ENCODE measurements around the gene PHF2.

- TF ChIP-seq CTCF (conservative IDR thresholded peaks at IDR 0.05; ENCODE audit: low read depth, low read length): no peak
- no peak for TF ChIP-seq FOS (IDR thresholded peaks at IDR 0.05; ENCODE audit: low read depth, low read length)
- no peak for TF ChIP-seq MAFK (IDR thresholded peaks at IDR 0.05; ENCODE audit: low read depth, low read length)
Measured at GRCh38 chr9:93594041-93594756, 17.8 kb downstream of the PHF2 start.
